ENCODE results near the gene CLHC1. TPM values are rescaled to one million over a fixed set of nuclear protein-coding genes. Genes with fewer than 3 reads are reported as not detected.

CLHC1 gene
- total RNA-seq, 1 experiment from 2014 or later: 3.9 TPM

DNA sequence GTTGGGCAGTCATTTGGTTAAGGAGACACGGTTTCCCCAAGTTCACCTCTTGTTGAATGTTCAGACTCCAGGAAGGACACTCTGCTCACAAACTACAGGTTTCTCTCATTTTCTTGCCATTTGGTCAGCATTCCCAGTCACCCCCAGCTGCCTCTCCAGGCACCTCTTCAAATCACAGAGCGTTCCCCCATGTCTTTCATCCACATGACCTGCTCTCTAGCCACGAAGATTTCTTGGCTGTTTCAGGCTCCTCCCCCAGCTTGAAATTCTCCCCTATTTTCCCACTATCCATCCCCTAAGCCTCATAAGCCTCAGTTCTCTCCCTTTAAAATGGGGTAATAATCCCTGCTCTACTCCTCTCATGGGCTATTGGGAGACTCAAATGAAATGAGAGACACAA lies 92.8 kb downstream of the CLHC1 start:
- Histone ChIP-seq H3F3A (ENCODE audit: low read length, unreplicated experiment) (no peaks in the 10 kb centered on the region), H4K20me1 (ENCODE audit: low read length) (no peaks in the 10 kb centered on the region), H3K27ac (ENCODE audit: low read length) (no peak overlapping the region), H3K4me3 (ENCODE audit: low read length) (no peak overlapping the region), H3K9me3 (ENCODE audit: low read length) (no peaks in the 10 kb centered on the region), H3K4me2 (ENCODE audit: low read length) (no peak overlapping the region), H3K79me2 (ENCODE audit: low read length) (no peaks in the 10 kb centered on the region), H3K36me3 (ENCODE audit: low read depth, low read length) (no peaks in the 10 kb centered on the region), H3K9me2 (replicated peaks; ENCODE audit: low read length) (no peaks in the 10 kb centered on the region), H3K9ac (ENCODE audit: low read length) (no peak overlapping the region), H3K4me1 (ENCODE audit: insufficient read depth, low read length) (no peaks in the 10 kb centered on the region), H3K27me3 (ENCODE audit: low read length) (no peaks in the 10 kb centered on the region), H2AFZ (ENCODE audit: low read length) (no peak overlapping the region)
- DNase-seq (no peak), ATAC-seq (no peak)
- ChIA-PET CTCF (no interaction called here), POLR2A (ENCODE audit: unreplicated experiment) (no interaction called here)
- intact Hi-C loops (cut with micrococcal nuclease): no loop called here
- BruUV-seq (replicated peaks): no TSS peak
- no peak for TF ChIP-seq EZH2 (IDR thresholded peaks at IDR 0.05; ENCODE audit: low read length, unreplicated experiment)
- TF ChIP-seq, protein P1, sequence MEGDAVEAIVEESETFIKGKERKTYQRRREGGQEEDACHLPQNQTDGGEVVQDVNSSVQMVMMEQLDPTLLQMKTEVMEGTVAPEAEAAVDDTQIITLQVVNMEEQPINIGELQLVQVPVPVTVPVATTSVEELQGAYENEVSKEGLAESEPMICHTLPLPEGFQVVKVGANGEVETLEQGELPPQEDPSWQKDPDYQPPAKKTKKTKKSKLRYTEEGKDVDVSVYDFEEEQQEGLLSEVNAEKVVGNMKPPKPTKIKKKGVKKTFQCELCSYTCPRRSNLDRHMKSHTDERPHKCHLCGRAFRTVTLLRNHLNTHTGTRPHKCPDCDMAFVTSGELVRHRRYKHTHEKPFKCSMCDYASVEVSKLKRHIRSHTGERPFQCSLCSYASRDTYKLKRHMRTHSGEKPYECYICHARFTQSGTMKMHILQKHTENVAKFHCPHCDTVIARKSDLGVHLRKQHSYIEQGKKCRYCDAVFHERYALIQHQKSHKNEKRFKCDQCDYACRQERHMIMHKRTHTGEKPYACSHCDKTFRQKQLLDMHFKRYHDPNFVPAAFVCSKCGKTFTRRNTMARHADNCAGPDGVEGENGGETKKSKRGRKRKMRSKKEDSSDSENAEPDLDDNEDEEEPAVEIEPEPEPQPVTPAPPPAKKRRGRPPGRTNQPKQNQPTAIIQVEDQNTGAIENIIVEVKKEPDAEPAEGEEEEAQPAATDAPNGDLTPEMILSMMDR (conservative IDR thresholded peaks at IDR 0.05; ENCODE audit: low read depth, low read length): no peak
- TF ChIP-seq EZH2phosphoT487 (IDR thresholded peaks at IDR 0.05; ENCODE audit: borderline replicate concordance, low read length): no peak

DNA sequence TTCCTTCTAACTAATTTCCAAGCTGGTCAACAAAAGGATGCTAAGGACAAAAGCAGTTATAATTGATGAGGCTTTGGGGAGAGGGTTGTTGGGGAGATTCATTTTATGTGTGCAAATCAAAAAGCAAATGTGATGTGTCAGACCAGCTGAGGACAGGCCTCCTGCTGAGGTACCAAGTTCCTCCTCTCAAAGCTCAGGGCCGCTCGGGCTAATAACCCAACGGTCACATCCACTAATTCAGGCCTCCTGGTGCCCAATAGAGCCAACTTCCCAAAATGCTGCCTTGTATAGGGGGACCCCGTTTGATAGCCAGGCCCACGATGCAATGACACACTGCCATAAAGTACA lies 93.2 kb downstream of the CLHC1 start:
- TF ChIP-seq EZH2phosphoT487 (IDR thresholded peaks at IDR 0.05; ENCODE audit: borderline replicate concordance, low read length) (no peak), EZH2 (IDR thresholded peaks at IDR 0.05; ENCODE audit: low read length, unreplicated experiment) (no peak)
- TF ChIP-seq, protein P1 (conservative IDR thresholded peaks at IDR 0.05; ENCODE audit: low read depth, low read length): no peak
- Histone ChIP-seq H3K36me3 (ENCODE audit: low read depth, low read length) (no peaks in the 10 kb centered on the region), H3K9me2 (replicated peaks; ENCODE audit: low read length) (no peaks in the 10 kb centered on the region), H4K20me1 (ENCODE audit: low read length) (no peaks in the 10 kb centered on the region), H3F3A (ENCODE audit: low read length, unreplicated experiment) (no peaks in the 10 kb centered on the region), H3K9me3 (ENCODE audit: low read length) (no peaks in the 10 kb centered on the region), H3K27me3 (ENCODE audit: low read length) (no peaks in the 10 kb centered on the region), H3K27ac (ENCODE audit: low read length) (no peak overlapping the region), H3K4me1 (ENCODE audit: insufficient read depth, low read length) (no peaks in the 10 kb centered on the region), H3K4me3 (ENCODE audit: low read length) (no peak overlapping the region), H2AFZ (ENCODE audit: low read length) (no peak overlapping the region), H3K79me2 (ENCODE audit: low read length) (no peaks in the 10 kb centered on the region), H3K4me2 (ENCODE audit: low read length) (no peak overlapping the region), H3K9ac (ENCODE audit: low read length) (no peak overlapping the region)
- POLR2A ChIA-PET (ENCODE audit: unreplicated experiment): no interaction called here
- no TSS peak for BruUV-seq (replicated peaks)
- no peak for DNase-seq
- CTCF ChIA-PET: no interaction called here
- no peak for ATAC-seq
- intact Hi-C loops (cut with micrococcal nuclease): no loop called here

DNA sequence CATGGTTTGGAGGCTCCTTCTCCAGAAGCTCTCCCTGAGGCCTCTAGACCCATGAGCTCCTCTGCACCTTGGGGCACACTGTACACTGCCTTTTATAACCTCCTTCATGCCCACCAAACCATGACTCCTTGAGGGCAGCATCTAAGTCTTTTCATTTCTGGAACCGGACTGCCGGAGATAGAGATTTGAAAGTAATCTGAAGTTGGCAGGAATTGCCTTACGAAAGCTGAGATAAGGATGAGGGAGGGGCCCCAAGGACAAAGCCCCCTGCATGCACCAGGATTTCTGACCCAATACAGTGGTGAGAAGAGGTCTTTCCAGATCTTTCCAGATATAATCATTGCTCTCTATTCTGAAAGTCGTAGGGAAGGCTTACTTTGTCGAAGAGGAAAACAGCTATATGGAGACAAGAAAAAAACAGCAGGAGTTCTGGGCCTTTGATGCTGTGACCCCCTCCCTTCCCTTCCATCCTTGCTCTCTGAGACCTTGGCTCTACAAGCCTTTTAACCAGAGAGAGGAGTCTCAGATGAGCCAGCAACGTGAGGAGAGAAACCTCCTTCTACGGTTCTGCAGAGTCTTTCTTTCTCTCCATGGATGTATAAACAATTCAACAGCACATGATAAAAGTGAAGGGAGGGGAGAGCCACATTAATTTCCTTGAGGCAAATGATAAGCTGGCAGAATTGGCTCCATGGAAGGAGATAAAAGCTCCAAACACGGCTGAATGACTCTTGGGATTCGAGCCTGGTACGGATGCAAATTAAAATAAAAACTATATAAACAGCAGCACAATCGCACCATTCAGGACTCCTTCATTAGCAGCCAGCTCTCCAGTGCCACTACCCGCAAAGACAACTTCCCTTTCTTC lies 93.8 kb downstream of the CLHC1 start:
- ATAC-seq (no peak), DNase-seq (no peak)
- H3K9me2 ChIP-seq (replicated peaks; ENCODE audit: low read length): no peaks in the 10 kb centered on the region
- H3K4me2 ChIP-seq (ENCODE audit: low read length): no peak overlapping the region
- H3K36me3 ChIP-seq (ENCODE audit: low read depth, low read length): no peaks in the 10 kb centered on the region
- H3K9ac ChIP-seq (ENCODE audit: low read length): no peak overlapping the region
- H4K20me1 ChIP-seq (ENCODE audit: low read length): no peaks in the 10 kb centered on the region
- H3K4me1 ChIP-seq (ENCODE audit: insufficient read depth, low read length): no peaks in the 10 kb centered on the region
- no peak for TF ChIP-seq EZH2 (IDR thresholded peaks at IDR 0.05; ENCODE audit: low read length, unreplicated experiment)
- TF ChIP-seq EZH2phosphoT487 (IDR thresholded peaks at IDR 0.05; ENCODE audit: borderline replicate concordance, low read length): no peak
- BruUV-seq (replicated peaks): no TSS peak
- H3K79me2 ChIP-seq (ENCODE audit: low read length): no peaks in the 10 kb centered on the region
- H3K9me3 ChIP-seq (ENCODE audit: low read length): no peaks in the 10 kb centered on the region
- CTCF ChIA-PET: no interaction called here
- no peak overlapping the region for H3K4me3 ChIP-seq (ENCODE audit: low read length)
- H2AFZ ChIP-seq (ENCODE audit: low read length): no peak overlapping the region
- intact Hi-C loops (cut with micrococcal nuclease): no loop called here
- no peaks in the 10 kb centered on the region for H3K27me3 ChIP-seq (ENCODE audit: low read length)
- POLR2A ChIA-PET (ENCODE audit: unreplicated experiment): no interaction called here
- H3K27ac ChIP-seq (ENCODE audit: low read length): no peak overlapping the region
- no peaks in the 10 kb centered on the region for H3F3A ChIP-seq (ENCODE audit: low read length, unreplicated experiment)

All from PC-3 (cell line).